ENCODE data around the gene GALNT3.

GALNT3 gene

DNA sequence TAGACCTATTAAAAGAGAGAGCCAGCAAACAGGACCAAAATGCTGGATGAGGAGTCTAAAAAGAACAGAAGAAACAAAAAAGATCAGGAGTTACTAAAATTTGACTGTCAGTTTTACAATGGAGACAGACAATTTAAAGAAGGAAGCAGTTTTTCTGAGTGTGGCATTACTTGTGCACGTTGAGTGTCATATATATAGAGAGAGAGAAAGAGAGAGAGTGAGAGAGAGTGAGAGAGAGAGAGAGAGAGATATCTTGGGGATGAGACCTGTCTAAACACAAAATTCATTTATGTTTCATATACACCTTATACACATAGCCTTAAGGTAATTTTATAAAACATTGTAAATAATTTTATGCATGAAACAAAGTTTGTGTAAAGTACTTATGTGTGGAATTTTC lies 2.1 kb upstream of the GALNT3 start:
- DNase-seq (ENCODE audit: low spot score) = no peak

DNA sequence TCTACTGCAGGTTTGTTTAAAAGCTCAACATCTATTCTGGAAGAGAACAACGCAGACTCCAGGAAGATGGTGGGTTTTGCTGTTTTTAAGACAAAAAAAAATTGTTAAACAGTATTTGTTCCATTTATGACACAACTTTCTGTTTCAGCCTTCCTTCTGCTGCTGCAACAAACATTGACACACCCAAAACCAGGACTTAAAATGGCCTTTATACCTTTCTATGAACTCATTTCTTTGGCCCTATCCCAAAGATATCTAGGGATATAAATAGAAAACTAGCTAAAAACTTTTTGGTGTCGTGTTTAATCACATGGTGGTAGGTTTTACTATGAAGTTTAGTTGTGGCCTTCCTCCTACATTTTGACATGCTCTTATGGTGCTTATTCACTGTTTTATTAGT lies 964 bp upstream of the GALNT3 start:
- DNase-seq (ENCODE audit: low spot score) = peak; percentile 10

DNA sequence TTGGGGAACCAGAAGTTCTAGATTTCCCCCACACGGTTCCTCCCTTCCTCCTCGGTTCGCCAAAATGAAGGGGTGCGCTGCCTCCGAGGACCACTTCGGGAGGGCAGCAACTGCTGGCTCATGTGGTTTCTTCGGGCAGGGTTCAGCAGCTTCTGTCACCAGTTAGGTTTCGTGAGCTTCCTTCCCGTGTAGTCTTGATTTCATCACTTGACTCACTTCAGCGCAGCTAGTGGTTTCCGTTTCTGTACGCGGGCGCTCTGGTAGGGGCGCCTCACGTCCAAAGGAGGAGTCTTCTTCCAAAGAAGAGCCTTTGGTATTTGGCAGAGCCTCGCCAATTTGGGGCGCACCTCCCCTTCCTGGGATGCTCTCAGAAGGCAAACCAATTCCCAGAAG lies 485 bp upstream of the GALNT3 start:
- peak; percentile 71 for DNase-seq (ENCODE audit: low spot score)

DNA sequence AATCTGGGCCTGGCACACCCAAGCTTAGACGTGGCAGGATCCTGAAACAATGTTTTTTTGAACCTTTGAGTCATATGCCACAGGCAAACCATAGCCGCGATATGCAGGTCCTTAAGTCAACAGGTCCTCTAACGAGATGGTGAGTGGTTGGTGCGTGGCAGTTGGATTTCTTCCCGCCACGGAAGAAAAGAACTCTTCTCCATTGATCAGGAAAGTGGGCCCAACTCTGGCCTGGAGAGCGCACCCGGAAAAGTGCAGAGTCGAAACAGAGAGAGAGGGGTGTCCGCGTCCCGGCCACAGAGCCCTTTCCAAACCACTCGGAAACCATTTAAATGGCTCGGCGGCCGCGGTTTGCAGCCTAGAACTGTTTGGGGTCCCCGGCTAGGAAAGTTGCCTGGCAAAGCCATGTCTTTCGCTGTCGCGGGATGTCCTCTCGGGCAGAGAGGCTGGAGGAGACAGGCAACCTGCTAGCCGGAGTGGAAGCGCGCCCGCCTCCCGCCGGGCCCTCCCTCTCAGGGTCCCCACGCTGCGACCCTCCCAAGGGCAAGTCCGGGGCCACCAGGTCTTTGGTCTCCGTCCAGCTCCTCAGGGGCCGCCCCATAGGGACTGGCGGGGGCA lies 777 bp downstream of the GALNT3 start:
- DNase-seq (ENCODE audit: low spot score) = peak; percentile 79

DNA sequence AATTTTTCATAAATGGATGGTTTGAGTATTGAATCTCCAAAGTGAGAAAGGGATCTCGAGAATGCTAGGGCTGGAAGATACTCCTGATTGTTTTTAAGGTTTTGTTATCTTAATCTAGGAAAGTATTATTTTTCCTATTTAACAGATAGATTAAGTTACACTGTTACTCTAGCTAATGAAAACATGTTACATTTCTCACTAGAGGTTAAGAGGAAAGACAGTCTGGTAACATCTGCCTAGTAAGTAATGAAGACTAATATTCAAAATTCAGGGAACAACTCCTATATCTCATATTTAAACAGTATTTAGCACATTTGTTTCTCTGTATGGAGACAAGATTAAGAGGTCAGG lies 2.0 kb downstream of the GALNT3 start:
- no peak for DNase-seq (ENCODE audit: low spot score)

DNA sequence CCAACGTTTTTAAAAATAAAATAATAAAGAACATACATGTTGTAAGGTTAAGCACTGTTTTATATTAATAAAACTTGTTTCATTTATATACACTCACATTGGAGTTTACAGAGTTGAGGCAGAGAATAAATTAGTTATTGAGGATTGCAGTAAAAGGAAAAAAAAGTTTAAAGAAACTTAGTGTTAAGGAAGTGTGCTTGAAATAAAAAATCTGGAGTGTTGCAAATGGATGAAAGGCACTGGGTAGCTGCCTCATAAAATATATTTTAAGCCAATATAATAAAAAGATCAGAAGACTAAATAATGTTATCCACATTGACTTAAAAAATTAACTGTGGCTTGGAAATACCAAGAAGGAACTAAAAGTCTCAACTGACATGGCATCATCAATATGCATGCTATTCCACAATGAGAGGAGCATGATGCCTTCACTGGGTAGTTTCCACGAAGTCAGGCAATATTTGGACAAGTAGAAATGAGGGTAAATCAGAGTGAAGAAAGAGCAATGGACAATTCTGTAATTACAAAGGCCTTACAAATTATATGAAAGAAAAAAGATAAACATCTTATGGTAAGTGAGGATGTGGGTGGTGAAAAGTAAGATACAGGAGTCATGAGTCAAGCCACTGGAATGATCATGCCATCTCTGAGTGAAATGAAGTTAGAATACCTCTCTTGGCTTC lies 2.5 kb downstream of the GALNT3 start:
- peak; percentile 63 for DNase-seq (ENCODE audit: low spot score)

DNA sequence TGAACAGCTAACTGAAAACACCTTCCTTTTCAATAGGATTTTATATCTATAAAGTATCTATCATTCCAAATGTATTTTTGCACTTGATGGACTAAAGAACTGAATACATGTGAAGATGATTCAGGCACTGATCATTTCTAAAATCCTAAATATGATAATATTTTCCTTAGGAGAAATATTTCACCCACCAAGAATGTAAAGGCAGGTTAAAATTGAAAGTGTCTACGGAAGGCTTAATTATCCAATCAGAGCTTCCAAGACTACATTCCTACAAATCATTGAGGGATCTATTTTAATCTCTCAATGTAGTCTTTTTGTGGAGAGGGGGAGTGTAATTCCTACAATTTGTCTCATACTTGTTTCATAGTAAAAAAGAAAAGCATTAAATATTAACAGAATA lies 3.6 kb downstream of the GALNT3 start:
- DNase-seq (ENCODE audit: low spot score) = no peak

DNA sequence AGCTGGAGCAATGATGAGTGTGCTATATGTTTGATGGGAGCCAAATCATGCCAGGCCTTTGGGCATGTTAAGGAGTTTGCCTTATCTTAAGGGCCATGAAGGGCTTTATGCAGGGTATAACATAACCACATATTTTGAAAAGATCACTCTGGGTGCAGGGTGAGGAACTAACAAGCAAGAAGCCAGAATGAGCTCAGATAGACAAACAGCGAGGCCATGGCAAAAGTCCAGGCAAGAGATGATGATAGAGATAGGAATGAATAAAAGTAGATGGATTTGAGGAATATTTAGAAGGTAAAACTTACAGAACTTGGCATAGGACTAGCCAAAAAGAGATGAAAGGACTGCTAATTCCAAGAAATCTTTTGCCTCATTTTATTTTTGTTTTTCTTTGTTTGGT lies 6.7 kb downstream of the GALNT3 start:
- no peak for DNase-seq (ENCODE audit: low spot score)

DNA sequence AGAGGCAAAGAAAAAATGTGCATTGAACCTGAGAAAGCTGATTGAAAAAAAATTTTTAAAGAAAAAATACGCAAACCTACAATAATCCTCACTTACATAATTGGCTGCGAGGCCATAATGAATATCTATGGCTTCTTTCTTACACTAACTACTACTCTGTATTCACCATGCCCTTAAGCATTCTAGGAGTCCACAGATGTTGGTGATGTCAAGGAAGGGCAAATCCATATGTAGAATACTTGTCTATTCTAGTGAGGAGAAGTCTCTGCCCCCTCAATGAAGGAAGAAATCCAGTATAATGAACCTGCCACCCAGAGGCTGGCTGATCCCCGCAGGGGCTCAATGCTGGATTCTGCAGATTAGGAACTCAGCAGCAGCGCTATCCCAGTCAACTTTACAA lies 14.3 kb downstream of the GALNT3 start:
- DNase-seq (ENCODE audit: low spot score) = no peak

DNA sequence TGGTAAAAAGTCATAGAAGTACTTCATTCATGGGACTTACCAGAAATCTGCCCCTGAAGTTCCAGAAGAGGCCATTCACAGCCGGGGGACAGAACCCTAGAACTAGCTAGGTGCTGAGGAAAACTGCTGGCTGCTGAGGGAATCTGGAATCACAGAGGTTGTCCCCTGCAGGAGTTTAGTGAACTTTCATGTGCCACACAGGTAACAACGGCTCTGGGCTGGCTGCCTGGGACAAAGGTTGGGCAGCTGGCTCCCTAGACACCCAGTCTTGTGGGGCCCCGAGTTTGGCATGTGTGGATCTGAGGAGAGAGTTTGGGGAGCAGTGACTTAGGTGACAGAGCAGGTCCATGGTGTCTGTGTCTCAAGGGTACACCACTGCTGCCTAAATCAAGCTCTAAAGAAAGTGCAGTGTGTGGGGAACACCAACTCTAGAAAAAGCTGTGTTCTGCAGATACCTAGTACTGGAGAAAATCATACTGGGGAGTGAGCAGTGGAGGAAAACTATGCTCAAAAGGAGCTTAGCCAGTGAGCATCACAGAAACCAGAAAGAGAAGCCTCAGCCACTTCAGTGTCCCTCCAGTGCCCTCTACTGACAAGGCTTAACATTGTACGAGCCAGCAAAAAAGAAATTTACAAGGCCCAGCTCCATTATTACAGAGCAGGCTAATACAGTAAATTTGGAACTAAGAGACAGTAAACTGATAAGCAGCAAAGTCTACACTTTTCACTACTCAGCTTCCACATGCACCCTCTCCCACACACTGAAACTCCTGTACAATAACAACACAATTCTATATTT lies 15.2 kb downstream of the GALNT3 start:
- peak; percentile 10 for DNase-seq (ENCODE audit: low spot score)

DNA sequence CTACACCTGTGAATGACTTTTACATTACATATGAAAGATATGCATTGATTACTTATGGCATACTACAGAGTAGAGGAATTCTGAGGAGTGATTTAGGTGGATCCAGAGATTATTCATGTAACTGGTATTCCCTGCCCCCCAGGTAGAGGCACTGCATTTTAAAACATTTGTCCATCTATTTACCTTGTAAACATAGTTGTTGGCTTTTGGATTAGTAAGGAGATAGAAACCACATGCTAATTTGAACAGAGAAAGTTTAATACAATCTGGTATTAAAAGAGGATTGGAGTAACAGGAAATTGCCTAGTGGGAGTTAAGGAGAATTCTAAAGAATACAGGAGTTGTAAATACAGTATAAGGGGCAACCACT lies 15.9 kb downstream of the GALNT3 start:
- DNase-seq (ENCODE audit: low spot score) = no peak

DNA sequence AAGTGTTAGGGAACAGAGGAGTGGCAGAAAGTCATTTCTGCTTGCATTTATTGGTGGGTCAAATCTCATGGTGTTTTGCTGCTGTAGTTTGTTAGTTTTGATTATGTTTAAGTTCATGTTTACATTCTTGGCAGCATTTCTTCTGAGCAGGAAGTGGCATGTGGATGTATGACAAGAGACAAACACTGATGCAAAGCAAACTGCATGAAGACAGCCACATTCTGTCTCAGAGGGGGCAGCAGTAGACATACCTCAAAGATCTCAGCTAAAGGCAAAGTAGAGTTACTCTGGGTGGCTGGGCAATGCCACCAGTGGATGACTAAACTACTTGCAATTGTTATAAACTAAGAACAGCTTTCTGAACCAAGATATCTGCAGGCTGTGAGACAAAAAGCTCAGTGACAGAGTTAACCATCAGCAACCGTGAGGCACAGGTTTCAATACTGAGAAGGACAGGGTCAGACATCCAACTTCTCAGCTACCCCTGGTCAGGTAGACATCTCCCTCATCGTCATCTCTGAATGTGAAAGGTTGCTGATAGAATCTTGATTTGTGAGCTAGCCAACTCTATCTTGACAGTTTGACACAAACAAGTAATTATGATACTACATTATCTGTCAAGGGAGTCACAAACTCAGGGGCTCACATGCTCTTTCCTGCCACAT lies 16.4 kb downstream of the GALNT3 start:
- DNase-seq (ENCODE audit: low spot score) = peak; percentile 28

DNA sequence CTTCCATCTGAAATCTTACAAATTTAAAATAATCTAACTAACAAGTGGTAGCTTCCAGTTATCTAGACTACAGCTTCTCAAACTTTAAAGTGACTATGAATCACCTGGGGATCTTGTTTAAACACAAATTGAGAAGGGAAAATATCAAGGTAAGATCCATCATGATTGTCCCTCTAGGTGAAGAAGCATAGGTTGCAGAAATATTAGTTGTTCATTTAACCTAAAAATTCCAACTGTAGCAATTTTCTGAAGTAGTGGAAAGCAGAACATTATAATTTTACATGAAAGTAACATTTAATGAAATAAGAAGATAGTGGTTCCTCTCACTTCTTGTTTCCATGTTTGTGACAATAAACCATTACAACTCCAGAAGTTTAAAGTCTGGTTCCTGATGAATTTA lies 17.3 kb downstream of the GALNT3 start:
- no peak for DNase-seq (ENCODE audit: low spot score)

DNA sequence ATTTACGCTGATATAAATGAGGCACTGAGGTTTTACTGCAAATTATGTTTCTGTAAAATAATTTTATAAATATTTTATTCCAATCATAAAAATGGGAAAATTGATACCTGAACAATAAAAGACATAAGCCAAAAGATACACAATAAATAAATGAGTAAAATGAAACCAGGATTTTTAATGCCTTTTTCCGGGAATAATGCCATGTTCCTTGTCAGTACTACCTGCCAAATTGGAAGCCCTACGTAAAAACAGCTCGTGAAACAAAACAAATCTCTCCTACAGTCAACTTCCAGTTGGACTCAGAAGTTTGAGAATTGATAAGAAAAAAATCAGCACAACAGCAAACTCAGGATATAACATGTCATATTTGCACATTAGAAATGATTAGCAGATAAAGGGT lies 18.0 kb downstream of the GALNT3 start:
- DNase-seq (ENCODE audit: low spot score) = no peak

DNA sequence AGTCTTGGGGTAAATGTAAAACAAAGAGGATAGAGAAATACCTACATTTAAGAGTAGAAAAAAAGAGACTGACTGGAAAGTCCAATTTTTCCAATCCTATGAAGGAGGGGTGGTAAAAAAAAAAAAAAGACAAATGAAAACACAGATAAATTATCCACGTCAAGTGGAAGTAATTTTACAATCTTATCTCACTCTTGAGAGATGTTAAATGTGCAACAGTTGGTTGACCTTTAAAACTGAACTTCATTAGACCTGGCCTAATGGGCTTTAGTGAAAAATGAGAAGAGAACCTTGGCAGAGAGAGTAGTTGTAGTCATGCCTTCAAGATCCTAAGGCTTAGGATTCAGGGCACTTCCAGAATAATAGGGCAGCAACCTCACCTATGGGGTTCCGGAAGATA lies 20.4 kb downstream of the GALNT3 start:
- DNase-seq (ENCODE audit: low spot score) = no peak

DNA sequence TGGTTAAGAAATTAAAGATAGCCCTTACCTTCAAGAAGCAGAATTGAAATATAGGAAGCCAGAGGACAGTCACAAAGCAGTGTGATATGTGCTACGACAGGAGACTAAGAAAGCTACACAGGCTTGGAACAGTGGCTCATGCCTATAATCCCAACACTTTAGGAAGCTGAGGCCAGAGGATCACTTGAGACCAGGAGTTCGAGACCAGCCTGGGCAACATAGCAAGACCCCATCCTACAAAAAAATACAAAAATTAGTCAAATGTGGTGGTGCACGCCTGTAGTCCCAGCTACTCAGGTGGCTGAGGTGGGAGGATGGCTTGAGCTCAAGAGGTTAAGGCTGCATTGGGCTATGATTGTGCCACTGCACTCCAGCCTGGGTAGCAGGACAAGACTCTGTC lies 21.9 kb downstream of the GALNT3 start:
- no peak for DNase-seq (ENCODE audit: low spot score)

DNA sequence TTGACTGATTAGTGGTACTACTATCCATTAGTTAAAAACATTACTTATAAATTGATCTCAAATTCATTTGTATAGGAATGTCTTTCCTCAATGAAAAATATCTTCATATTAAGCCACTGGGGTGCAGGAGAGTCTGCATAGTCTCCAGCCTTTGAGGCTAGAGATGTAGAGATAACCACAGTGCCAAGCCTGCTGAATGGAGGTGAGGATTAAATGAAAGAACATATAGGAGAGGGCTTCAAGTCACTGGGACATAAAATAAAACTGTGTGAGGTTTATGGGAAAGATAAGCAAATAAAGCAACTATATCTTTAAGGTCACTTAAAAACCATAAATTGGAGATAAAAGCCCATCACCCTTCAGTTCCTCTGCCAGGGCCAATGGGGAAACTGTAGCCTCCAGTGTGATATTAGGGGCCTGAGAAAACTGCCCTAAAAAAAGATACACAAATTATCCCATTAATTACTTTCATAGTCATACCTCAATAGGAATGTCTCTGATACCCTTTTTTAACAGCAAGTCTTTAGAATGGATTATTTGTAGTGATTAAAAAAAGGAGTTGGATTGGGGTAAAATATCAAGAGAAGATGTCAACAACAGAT lies 27.6 kb downstream of the GALNT3 start:
- DNase-seq (ENCODE audit: low spot score) = no peak

DNA sequence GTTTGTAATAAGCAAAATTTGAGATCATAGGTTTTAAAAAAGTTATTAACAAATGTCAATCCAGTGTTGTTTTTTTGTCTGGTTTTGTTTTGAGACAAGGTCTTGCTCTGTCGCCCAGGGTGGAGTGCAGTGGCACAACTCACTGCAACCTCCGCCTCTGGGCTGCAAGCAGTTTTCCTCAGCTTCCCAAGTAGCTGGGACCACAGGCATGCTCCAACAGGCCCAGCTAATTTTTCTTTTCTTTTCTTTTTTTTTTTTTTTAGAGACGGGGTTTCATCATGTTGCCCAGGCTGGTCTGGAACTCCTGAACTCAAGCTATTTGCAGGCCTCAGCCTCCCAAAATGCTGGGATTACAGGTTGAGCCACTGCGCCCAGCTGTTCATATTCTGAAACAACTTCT lies 31.3 kb downstream of the GALNT3 start:
- no peak for DNase-seq (ENCODE audit: low spot score)

DNA sequence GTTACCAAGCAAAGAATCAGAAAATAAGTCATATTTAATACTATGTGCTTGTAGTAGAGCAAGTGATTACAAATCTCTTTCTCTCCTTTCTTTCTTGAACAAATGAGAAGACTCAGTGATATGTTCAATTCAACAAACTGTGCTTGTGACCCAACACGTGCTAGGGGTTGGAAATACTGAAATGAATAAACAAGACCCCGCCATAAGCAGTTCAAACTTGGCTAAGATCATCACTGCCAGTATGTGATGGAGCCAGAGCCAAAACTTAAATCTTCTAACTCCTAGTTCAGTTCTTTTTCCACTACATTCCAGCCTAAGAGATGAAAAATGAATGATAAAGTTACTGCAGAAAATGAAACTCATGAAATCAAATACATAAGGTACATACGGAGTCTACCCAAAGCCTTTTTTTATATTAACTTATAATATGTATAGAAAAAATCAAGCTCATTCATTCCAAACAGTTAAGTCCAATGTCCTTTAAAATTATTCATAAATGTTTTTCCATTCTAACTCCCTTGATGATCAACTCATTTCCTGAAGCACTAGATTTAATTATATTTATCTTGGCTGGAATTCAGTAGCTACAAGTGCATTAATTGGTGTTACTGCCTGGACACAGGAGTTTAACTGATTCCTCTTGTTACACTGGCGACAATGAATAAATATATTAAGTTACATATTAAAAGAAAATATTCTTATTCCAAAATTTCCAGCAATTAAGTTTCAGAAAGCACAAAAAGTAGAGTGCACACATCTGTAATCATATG lies 36.0 kb downstream of the GALNT3 start:
- DNase-seq (ENCODE audit: low spot score) = no peak

DNA sequence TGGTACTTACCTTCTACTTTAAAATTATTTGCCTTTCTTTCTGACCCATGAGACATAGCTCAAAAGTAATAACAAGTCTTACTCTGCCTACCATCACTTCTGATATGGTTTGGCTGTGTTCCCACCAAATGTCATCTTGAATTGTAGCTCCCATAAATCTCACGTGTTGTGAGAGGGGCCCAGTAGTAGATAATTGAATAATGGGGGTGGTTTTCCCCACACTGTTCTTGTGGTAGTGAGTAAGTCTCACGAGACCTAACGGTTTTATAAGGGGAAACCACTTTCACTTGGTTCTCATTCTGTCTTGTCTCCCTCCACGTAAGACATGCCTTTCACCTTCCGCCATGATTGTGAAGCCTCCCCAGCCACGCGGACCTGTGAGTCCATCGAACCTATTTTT lies 47.5 kb downstream of the GALNT3 start:
- peak; percentile 12 for DNase-seq (ENCODE audit: low spot score)

DNA sequence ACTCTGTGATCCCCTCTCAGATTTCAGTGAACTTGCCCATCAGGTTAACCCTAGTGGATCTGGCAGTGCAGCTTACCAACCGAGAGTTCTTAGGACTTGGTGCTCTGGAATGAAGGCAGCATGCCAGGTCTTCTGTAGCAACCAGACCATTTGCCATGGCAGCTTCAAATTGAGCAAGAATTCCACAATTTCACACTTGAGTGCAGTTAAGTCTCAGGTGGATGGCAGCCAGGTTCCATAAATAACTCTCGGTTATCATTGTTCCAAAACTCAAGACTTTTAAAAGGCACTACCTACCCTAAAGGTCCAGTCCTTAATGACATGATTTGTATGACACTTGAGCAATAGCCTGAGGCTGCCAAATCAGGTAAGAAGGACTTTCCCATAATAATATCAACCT lies 48.1 kb downstream of the GALNT3 start:
- peak; percentile 77 for DNase-seq (ENCODE audit: low spot score)

DNA sequence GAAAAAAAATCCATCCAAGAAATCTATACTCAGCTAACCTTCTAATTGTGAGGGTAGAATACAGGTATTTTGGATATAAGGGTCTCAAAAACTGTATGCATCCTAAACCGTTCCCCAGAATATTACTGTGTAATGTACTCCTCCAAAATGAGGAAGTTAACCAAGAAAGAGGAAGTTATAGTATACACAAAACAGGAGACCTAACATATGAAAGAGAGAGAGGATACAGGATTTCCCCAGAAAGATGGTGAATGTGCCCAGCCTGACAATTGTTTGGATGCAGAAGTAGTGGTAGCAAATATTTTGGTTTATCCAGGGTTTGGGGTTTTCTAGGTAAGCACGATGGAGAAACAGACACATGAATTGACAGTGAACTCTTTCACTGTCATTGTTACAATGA lies 50.6 kb downstream of the GALNT3 start:
- DNase-seq (ENCODE audit: low spot score) = no peak
